Stomach (tissue), 4 donors: ENCODE measurements around the gene HOMER3.

Experiments used
- EP300 ChIP-seq: sonication (generic); formaldehyde crosslinking; IDR thresholded peaks from one replicate; pipeline ENCODE4 v1.6.1; 2017; ENCODE audit warnings: antibody characterized with exemption
- POLR2A ChIP-seq, 4 donors: fragments of 450-650 bp; IDR thresholded peaks; one replicate each; pipeline ENCODE4 v1.6.1; 2016; ENCODE audit warnings: antibody characterized with exemption in 4 of 4, control low read depth in 2 of 4, mild to moderate bottlenecking in 1 of 4, moderate library complexity in 1 of 4
- POLR2AphosphoS5 ChIP-seq, 3 donors: sonication (generic); formaldehyde crosslinking; IDR thresholded peaks; one replicate each; pipeline ENCODE4 v1.6.1; 2016; ENCODE audit warnings: antibody characterized with exemption in 3 of 3
- TF ChIP-seq, protein P1 (sequence below), 7 experiments: fragments of 450-650 bp in 4 of 7; fragments of 200-600 bp in 3 of 7; sonication (generic) in 3 of 7; IDR thresholded peaks; one replicate each; pipeline ENCODE4 v1.5.1; 2016 to 2019; ENCODE audit warnings: antibody characterized with exemption in 7 of 7, control low read depth in 2 of 7, mild to moderate bottlenecking in 1 of 7

DNA sequence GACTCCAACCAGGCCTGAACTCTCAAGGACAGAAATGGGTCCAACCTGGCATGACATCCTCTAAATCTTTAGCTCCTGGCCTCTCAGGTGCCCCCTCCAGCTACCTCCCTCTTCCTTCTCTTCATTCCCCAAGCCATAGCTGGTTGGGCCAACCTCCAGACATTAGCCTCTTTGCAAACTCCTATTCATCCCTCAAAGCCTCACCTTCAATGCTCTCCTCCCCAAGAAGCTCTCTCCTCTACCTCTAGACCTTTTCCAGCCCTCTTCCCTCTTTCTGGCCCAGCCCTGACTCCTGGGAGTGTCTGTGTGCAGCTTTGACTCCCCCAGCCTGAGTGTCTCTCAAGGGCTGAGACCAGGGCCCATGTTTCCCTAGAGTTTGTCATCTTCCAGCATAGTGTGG, 5.3 kb upstream of the HOMER3 start:
- no peak for TF ChIP-seq POLR2AphosphoS5 (IDR thresholded peaks at IDR 0.05)
- TF ChIP-seq, protein P1, sequence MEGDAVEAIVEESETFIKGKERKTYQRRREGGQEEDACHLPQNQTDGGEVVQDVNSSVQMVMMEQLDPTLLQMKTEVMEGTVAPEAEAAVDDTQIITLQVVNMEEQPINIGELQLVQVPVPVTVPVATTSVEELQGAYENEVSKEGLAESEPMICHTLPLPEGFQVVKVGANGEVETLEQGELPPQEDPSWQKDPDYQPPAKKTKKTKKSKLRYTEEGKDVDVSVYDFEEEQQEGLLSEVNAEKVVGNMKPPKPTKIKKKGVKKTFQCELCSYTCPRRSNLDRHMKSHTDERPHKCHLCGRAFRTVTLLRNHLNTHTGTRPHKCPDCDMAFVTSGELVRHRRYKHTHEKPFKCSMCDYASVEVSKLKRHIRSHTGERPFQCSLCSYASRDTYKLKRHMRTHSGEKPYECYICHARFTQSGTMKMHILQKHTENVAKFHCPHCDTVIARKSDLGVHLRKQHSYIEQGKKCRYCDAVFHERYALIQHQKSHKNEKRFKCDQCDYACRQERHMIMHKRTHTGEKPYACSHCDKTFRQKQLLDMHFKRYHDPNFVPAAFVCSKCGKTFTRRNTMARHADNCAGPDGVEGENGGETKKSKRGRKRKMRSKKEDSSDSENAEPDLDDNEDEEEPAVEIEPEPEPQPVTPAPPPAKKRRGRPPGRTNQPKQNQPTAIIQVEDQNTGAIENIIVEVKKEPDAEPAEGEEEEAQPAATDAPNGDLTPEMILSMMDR (IDR thresholded peaks at IDR 0.05) = no peak
- TF ChIP-seq POLR2A (IDR thresholded peaks at IDR 0.05) = no peak
- no peak for TF ChIP-seq EP300
